COR-L47 (cell line): Measurements from ENCODE around the gene TMEM185B.
"Not testable (repeated sequence)": the region's sequence is repeated elsewhere in the genome, so short reads cannot be mapped to it uniquely, and the experiment has no call there.

ENCODE experiments used
- DNase-seq: peaks from one replicate; lab custom pipeline; 2025; lab: John Stamatoyannopoulos, UW

TMEM185B gene

GRCh38 chr2:120223034-120223912 lies at the start of gene TMEM185B:
TSS of gene TMEM185B (minus strand) at chr2:120223400. CDS start at chr2:120222976, 424 bp downstream.
- peak; percentile 86 for DNase-seq

DNA sequence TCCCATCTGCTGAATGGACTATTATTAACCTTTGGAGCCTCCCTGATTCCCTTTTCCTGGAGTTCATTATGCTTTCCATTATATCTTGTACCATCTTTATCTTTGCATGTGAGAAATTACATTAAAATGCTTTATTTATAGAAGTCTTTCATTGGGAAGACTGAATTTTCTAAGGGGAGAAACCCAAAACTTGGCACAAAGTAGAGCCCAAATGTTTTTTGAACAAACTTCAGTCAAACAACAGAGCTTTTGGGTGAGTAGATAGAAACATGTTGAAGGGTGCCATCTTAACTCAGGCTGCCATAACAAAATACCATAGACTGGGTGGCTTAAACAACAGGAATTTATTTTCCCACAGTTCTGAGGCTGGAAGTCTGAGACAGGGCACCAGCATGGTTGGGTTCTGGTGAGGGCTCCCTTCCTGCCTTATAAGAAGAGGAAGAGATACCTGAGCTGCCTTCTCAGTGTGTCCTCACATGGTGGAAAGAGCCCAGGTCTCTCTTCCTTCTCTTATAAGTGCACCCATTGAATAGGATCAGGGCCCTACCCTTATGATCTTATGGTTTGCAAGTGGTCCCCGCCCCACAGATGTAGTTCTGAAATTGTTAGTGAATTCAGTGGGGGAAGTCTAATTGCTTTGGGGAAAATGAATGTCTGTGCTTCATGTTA lies 48.6 kb upstream of the TMEM185B start:
- no peak for DNase-seq

GRCh38 chr2:120269816-120270215 lies 46.6 kb upstream of the TMEM185B start:
- DNase-seq: no peak

DNA sequence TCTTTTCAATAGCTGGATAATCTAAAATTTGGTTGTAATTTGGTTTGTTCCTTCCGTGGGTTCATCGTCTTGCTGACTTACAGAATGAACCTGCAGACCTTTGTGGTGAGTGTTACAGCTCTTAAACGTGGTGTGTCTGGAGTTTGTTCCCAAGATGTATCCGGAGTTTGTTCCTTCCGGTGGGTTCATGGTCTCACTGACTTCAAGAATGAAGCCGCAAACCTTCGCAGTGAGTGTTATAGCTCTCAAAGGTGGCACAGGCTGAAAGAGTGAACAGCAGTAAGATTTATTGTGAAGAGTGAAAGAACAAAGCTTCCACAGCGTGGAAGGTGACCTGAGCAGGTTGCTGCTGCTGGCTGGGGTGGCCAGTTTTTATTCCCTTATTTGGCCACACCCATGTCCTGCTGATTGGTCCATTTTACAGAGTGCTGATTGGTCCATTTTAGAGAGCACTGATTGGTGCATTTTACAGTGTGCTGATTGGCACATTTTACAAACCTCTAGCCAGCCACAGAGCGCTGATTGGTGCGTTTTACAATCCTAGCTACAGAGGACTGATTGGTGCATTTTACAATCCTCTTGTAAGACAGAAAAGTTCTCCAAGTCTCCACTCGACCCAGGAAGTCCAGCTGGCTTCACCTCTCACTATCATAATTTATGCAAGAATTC lies 46.0 kb upstream of the TMEM185B start:
- no peak for DNase-seq

- no peak for DNase-seq
Measured at GRCh38 chr2:120267348-120267747, 44.1 kb upstream of the TMEM185B start.

DNA sequence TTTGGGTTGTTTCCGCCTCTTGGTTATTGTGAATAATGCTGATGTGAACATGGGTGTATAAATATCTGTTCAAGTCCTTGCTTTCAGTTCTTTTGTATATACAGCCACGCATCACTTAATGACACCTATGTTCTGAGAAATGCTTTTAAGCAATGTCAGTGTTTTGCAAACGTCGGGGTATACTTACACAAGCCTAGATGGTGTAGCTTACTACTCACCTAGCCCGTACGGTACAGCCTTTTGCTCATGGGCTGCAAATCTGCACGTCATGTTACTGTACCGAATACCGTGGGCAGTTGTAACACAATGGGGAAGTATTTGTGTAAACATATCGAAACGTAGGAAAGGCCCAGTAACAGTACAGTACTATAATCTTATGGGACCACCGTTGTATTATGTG lies 41.8 kb upstream of the TMEM185B start:
- no peak for DNase-seq

GRCh38 chr2:120262761-120263428 lies 39.7 kb upstream of the TMEM185B start:
- no peak for DNase-seq

DNA sequence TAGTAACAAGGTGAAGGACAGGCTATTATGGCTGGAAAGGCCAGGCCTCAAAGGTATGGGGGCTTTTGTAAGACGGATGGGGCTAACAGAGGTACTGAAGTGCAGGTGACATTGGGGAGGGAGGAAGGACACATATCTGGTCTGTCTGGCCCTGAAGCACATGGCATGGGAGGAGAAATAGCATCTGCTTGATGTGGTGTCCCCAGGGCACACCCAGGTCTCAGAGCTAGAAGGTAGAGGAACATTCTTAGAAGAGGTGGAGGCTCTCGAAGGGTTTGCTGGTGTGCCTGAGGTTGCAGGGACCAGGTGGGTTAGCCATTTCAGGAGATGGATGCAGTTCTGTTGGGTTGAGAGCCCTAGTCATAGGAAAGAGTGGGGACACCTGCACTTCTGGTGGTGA lies 39.0 kb upstream of the TMEM185B start:
- DNase-seq: no peak

- DNase-seq: no peak
Measured at GRCh38 chr2:120261387-120262006, 38.3 kb upstream of the TMEM185B start.

- DNase-seq: no peak
Measured at GRCh38 chr2:120260736-120261135, 37.5 kb upstream of the TMEM185B start.

DNA sequence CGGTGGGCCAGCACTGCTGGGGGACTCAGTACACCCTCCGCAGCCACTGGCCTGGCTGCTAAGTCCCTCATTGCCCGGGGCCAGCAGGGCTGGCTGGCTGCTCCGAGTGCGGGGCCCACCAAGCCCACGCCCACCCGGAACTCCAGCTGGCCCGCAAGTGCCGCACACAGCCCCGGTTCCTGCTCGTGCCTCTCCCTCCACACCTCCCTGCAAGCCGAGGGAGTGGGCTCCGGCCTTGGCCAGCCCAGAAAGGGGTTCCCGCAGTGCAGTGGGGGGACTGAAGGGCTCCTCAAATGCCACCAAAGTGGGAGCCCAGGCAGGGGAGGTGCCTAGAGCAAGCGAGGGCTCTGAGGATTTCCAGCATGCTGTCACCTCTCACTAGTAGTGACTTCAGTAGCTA lies 36.7 kb upstream of the TMEM185B start:
- not testable (repeated sequence) for DNase-seq

- DNase-seq: no peak
Measured at GRCh38 chr2:120258196-120258595, 35.0 kb upstream of the TMEM185B start.

DNA sequence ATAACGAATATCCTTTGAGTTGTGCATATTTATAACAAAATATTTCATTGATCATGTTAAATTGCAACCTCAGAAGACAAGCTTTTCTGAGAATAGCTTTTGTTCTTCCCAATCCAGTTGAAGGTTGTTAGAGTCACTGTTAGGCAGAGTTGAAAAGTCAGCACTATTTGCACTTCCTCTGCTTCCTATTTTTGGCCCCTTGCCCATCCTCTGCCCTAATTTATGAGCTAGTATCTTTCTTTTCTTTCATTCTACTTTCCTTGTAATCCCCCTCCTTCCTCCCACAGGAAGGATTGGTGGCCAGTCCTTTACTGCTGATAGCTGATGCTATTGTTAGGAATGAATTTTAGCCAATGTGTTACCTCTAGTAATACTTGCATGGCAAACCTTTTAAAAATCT lies 34.3 kb upstream of the TMEM185B start:
- DNase-seq: no peak

GRCh38 chr2:120256651-120257000 lies 33.4 kb upstream of the TMEM185B start:
- no peak for DNase-seq

DNA sequence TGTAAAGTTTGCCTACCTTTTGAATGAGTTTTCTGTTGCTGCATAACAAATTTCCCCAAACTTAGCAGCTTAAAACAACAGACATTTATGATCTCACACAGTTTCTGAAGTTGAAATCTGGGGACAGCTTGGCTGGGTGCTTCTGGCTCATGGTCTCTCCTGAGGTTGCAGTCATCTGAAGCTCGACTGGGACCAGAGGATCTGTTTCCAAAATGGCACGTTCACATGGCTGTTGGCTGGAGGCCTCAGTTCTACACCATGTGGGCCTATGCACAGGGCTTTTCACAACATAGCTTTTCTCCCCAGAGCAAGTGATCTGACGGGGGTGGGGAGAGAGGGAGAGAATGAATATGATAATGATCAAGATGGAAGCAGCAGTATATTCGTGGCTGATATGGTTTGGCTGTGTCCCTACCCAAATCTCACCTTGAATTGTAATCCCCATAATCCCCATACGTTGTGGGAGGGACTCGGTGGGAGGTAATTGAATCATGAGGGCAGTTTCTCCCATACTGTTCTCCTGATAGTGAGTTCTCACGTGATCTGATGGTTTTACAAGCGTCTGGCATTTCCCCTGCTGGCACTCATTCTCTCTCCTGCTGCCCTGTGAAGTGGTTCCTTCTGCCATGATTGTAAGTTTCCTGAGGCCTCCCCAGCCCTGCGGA lies 32.9 kb upstream of the TMEM185B start:
- DNase-seq: no peak

- no peak for DNase-seq
Measured at GRCh38 chr2:120255071-120255470, 31.9 kb upstream of the TMEM185B start.

DNA sequence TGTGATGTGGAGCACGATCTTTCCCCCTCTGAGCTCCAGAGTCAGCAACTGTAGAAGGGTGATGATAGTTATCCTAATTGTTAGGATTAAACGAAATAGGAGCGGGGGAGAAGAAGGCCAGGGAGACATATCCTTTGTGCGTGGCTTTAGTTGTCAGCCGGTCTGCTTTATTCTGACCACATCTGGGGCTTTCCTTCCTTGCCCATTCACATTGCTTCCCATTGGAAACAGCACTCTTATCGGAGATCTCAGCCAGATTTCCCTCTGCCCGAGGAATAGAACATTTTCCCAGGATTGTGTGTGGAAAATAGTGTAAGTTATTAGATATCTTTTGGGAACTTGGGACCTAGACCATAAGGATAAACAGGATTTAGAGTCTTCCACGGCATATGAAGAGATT lies 31.0 kb upstream of the TMEM185B start:
- DNase-seq: no peak

GRCh38 chr2:120253021-120253882 lies 30.1 kb upstream of the TMEM185B start:
- DNase-seq: peak; percentile 55

DNA sequence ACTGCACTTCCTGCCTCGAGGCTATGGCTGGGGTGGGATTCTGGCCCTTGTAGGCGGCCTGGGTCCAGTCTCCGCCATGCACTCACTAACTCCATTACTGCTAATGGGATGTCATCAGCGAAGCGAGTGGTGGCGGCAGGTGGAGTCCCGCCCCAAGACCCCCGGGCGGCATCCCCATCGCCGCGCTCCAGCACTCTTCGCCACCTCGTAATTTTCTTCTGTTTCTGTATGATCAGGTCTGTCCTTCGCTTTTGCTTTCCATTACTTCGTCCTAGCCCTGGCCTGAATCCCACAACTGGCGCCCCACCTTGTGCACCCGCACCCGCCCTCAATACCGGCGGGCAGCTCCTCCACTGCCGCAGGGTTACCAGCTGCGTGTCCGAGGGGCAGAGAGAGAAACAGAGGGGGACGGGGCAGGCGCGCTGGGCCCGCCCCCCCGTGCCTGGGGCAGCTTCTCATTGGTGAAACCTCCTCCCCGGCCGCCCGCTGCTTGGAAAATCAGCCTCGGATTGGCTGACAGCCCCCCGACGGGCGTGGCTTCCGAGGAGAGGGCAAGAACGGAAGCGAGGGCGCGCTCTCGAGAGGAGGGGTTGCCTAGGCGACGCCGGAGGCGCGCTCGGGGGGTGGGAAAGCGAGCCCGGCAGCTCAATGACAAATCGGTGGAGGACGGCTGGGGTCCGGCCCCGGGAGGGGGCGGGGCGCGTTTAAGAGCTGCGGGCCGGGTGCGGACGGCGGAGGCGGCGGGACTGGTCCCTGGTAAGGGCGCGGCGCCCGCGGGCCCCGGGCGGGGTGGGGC lies 29.2 kb upstream of the TMEM185B start, which contains the start of gene RALB:
RALB (plus strand) TSS at position 628 of the 796 bp plus-strand sequence. CDS start 25,813 bp downstream, outside the sequence.
- peak; percentile 98 for DNase-seq
